Left lung (tissue), 10 donors: ENCODE measurements around the gene ITGA5. TPM values are rescaled to one million over a fixed set of nuclear protein-coding genes. Genes with fewer than 3 reads are reported as not detected.

Experiments used
- ATAC-seq: fragments of 200-7000 bp; cut with Tn5 transposase; one replicate; pipeline ENCODE4 v1.9.1; 2020; ENCODE audit warnings: moderate library complexity
- DNase-seq, 4 donors: peaks; one replicate each; pipeline ENCODE4 v3.0.0-alpha.2; 2013 to 2020
- H3K27ac ChIP-seq, 2 donors: fragments of 200-600 bp; sonication (generic) in 1 of 2; one replicate each; pipeline versions ENCODE4 v1.5.0 to v1.8.0; 2020 to 2021
- H3K27me3 ChIP-seq, 2 donors: fragments of 200-600 bp; sonication (generic) in 1 of 2; one replicate each; pipeline versions ENCODE4 v1.5.0 to v1.8.0; 2020 to 2021
- H3K36me3 ChIP-seq, 2 donors: fragments of 200-600 bp; sonication (generic) in 1 of 2; one replicate each; pipeline versions ENCODE4 v1.5.0 to v1.8.0; 2020 to 2021
- H3K4me1 ChIP-seq, 2 donors: fragments of 200-600 bp; one replicate each; pipeline ENCODE4 v1.8.0; 2021
- H3K4me3 ChIP-seq, 2 donors: fragments of 200-600 bp; sonication (generic) in 1 of 2; one replicate each; pipeline versions ENCODE4 v1.5.0 to v1.8.0; 2020 to 2021; ENCODE audit warnings: mild to moderate bottlenecking in 1 of 2
- H3K9me3 ChIP-seq, 2 donors: fragments of 200-600 bp; sonication (generic) in 1 of 2; one replicate each; pipeline versions ENCODE4 v1.5.0 to v1.8.0; 2020 to 2021
- intact Hi-C, 2 donors: fragments of 100-400 bp; cut with DNase I; formaldehyde crosslinking; loops; one replicate each; pipeline versions ENCODE4 v1.11.2 to v1.14.2; 2022
- polyA plus RNA-seq, 6 donors: library from polyadenylated mRNA; unstranded; fragments of 120-200 nt; gene quantifications; one replicate each; pipeline ENCODE4 v1.2.1, GENCODE V29; 2013; ENCODE audit not compliant: insufficient read length in 6 of 6
- total RNA-seq, 2 donors: library from RNA; stranded (reverse); fragmentation: NEBNext Ultra II Directional; extraction: Animal tissue kit (Norgen Biotek cat#: 25700); gene quantifications; one replicate each; pipeline ENCODE4 v1.2.1, GENCODE V29; 2021
- TF ChIP-seq, protein P1 (sequence below), 2 donors: fragments of 200-600 bp; sonication (generic) in 1 of 2; IDR thresholded peaks; one replicate each; pipeline versions ENCODE4 v1.5.0 to v1.8.0; 2021; ENCODE audit warnings: antibody characterized with exemption in 2 of 2
- donor health status: DM: no; HTN: yes; CAD: no.
- donor health status: DM: no; HTN: no; CAD: no.

Gene ITGA5
- total and polyA plus RNA-seq, 8 donors = 56.1 to 142 (median 73.5) TPM

DNA sequence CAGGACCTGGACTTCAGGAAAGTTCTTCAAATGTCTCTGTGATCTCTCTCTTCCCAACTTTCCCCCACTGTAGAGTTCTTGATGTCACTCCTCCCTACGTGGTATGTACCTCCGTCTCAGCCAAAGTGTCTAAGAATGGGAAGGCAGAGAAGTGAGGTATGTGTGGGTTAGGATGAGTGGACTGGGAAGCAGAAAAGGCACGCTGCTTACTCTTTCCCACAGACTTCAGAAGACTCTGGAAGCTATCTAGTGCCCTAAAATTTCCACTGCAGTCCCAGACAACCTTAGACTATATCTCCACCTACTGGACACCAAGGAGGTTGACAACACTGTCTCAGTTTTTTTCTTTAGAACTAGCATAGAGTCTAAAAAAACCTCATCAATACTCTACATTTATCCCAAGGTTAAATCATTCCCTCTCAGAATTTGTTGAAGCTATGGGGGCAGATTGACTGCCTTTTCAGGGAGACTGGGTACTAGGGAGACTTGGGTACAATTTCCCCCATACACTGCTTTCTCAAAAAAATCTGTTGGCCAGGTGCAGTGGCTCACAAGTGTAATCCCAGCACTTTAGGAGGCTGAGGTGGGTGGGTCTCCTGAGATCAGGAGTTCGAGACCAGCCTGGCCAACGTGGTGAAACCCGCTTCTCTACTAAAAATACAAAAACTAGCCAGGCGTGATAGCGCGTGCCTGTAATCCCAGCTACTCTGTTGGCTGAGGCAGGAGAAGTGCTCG is 20.6 kb upstream of the ITGA5 start:
- TF ChIP-seq, protein P1, sequence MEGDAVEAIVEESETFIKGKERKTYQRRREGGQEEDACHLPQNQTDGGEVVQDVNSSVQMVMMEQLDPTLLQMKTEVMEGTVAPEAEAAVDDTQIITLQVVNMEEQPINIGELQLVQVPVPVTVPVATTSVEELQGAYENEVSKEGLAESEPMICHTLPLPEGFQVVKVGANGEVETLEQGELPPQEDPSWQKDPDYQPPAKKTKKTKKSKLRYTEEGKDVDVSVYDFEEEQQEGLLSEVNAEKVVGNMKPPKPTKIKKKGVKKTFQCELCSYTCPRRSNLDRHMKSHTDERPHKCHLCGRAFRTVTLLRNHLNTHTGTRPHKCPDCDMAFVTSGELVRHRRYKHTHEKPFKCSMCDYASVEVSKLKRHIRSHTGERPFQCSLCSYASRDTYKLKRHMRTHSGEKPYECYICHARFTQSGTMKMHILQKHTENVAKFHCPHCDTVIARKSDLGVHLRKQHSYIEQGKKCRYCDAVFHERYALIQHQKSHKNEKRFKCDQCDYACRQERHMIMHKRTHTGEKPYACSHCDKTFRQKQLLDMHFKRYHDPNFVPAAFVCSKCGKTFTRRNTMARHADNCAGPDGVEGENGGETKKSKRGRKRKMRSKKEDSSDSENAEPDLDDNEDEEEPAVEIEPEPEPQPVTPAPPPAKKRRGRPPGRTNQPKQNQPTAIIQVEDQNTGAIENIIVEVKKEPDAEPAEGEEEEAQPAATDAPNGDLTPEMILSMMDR (IDR thresholded peaks at IDR 0.05) = peak; percentile 71 to 82
- Histone ChIP-seq H3K4me1 (peaks cover 0 to 12% of the 10 kb centered on the region in 2 donors), H3K27ac (no peak overlapping the region), H3K4me3 (no peak overlapping the region), H3K9me3 (no peaks in the 10 kb centered on the region), H3K27me3 (peaks cover 0 to 16% of the 10 kb centered on the region in 2 donors), H3K36me3 (no peaks in the 10 kb centered on the region)
- intact Hi-C loops = loop anchor here in 1 of 2 donors (2.0 kb wide), 1 partner anchor 41 kb away; no protein-coding TSS in a partner anchor
- peak in 2 of 4 donors; percentile 46 to 67 for DNase-seq
- peak; percentile 97 for ATAC-seq

DNA sequence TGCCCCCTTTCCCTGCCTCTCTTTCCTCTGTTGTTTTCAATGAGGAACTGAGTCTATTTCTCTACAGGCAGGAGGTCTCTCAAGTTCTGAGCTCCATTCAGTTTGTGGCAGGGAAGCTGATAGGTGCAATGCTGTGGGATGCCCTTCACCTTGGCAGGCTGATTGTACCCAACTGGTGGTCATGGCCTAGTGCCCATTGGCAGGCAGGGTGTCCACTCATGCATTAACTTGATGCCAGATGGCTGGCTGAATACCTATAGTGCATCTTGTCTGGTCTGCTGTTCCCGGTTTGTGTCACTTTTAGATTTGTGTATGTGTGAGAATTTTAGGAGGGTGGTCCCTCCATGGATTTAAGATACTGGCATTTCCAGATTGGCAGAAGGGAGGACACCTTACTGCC is 20.0 kb upstream of the ITGA5 start:
- Histone ChIP-seq H3K36me3 (no peaks in the 10 kb centered on the region), H3K27ac (no peak overlapping the region), H3K9me3 (no peaks in the 10 kb centered on the region), H3K4me1 (peaks cover 0 to 12% of the 10 kb centered on the region in 2 donors), H3K4me3 (no peak overlapping the region), H3K27me3 (peaks cover 0 to 16% of the 10 kb centered on the region in 2 donors)
- intact Hi-C loops = loop anchor here in 1 of 2 donors (2.0 kb wide), 1 partner anchor 40 kb away; no protein-coding TSS in a partner anchor
- TF ChIP-seq, protein P1 (IDR thresholded peaks at IDR 0.05) = no peak
- ATAC-seq = peak; percentile 7
- DNase-seq = no peak

DNA sequence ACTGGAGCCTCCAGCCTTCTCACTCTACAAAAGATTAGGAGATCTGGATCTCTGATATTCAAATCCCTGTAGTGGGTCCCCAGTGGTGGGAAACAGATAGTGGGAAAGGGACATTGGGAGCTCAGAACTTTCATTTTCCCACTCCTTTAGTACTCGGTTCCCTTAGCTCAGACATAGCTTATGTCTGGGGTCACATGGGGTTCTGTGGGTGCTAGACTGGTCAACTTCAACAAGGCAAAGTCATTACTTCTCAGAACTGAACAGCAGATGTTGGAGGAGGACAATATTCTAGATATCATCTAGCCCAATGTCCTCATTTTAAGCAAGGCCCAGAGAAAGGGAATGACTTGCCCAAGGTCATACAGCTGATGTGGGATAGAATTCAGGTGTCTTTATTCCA is 19.5 kb upstream of the ITGA5 start:
- H3K36me3 ChIP-seq = no peaks in the 10 kb centered on the region
- H3K9me3 ChIP-seq = no peaks in the 10 kb centered on the region
- H3K4me1 ChIP-seq = peaks cover 0 to 17% of the 10 kb centered on the region in 2 donors
- H3K4me3 ChIP-seq = no peak overlapping the region
- no peak for ATAC-seq
- TF ChIP-seq, protein P1 (IDR thresholded peaks at IDR 0.05) = no peak
- no peak overlapping the region for H3K27ac ChIP-seq
- H3K27me3 ChIP-seq = peaks cover 0 to 16% of the 10 kb centered on the region in 2 donors
- no peak for DNase-seq
- intact Hi-C loops = loop anchor here in 1 of 2 donors (2.0 kb wide), 1 partner anchor 40 kb away; no protein-coding TSS in a partner anchor

DNA sequence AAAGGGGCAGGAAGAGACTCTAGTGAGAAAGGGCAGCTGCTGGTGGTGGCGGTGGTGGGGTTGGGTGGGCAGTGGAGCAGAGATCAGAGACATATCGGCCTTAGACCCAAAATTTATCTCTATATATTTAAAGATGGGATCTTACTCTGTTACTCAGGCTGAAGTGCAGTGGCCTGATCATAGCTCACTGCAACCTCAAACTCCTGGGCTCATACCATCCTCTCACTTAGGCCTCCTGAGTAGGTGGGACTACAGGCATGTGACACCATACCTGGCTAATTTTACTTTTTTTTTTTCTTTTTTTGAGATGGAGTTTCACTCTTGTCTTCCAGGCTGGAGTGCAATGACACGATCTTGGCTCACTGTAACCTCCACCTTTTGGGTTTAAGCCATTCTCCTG is 18.6 kb upstream of the ITGA5 start:
- no peak overlapping the region for H3K4me3 ChIP-seq
- peaks cover 0 to 16% of the 10 kb centered on the region in 2 donors for H3K27me3 ChIP-seq
- ATAC-seq (no peak), DNase-seq (no peak)
- no peaks in the 10 kb centered on the region for H3K36me3 ChIP-seq
- TF ChIP-seq, protein P1 (IDR thresholded peaks at IDR 0.05) = no peak
- peaks cover 6 to 24% of the 10 kb centered on the region in 2 donors for H3K4me1 ChIP-seq
- intact Hi-C loops = loop anchor here in 1 of 2 donors (2.0 kb wide), 1 partner anchor 39 kb away; no protein-coding TSS in a partner anchor
- no peak overlapping the region for H3K27ac ChIP-seq
- H3K9me3 ChIP-seq = no peaks in the 10 kb centered on the region

DNA sequence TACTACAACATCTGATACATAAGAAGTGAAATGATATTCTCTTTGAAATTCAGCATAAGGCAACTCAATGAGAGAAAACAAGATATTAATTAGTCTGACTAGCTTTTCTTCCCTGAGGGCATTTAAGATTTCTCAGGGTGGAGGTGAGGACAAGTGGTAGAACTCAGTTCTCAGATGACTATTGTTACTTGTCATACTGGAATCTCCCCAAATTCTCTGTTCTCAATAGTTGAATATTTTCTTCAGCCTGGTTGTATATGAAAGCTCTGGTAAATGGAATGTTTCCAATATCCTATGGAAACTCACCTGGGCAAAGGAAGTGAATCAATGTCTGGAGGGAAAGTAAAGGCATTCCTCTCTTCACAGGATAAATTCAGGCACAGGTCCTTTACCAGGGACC is 18.2 kb upstream of the ITGA5 start:
- Histone ChIP-seq H3K27me3 (peaks cover 0 to 16% of the 10 kb centered on the region in 2 donors), H3K27ac (no peak overlapping the region), H3K36me3 (no peaks in the 10 kb centered on the region), H3K4me3 (no peak overlapping the region), H3K9me3 (no peaks in the 10 kb centered on the region), H3K4me1 (peaks cover 6 to 29% of the 10 kb centered on the region in 2 donors)
- no peak for DNase-seq
- intact Hi-C loops = no loop called here
- no peak for ATAC-seq
- TF ChIP-seq, protein P1 (IDR thresholded peaks at IDR 0.05) = no peak
